HAP-1 (cell line): ENCODE results near the gene MOCS3.

Source experiments
- DNase-seq, 2 experiments: peaks; one replicate each; pipeline ENCODE4 v3.0.0-alpha.2; 2016 to 2020; ENCODE audit warnings: low spot score in 2 of 2
- H3K27me3 ChIP-seq: fragments of 250-450 bp; sonication (Bioruptor Pico); 2 replicates; pipeline ENCODE4 v1.5.1; 2020; ENCODE audit warnings: low read depth, mild to moderate bottlenecking, moderate library complexity
- H3K36me3 ChIP-seq: fragments of 250-450 bp; sonication (Bioruptor Pico); replicated peaks from 2 replicates; pipeline ENCODE4 v1.5.1; 2020; ENCODE audit warnings: mild to moderate bottlenecking
- H3K4me1 ChIP-seq: fragments of 250-450 bp; sonication (Bioruptor Pico); 2 replicates; pipeline ENCODE4 v1.5.1; 2020; ENCODE audit warnings: mild to moderate bottlenecking
- H3K4me3 ChIP-seq: fragments of 250-450 bp; sonication (Bioruptor Pico); 2 replicates; pipeline ENCODE4 v1.5.1; 2020; ENCODE audit warnings: mild to moderate bottlenecking, moderate library complexity
- H3K9me3 ChIP-seq: fragments of 250-450 bp; sonication (Bioruptor Pico); 2 replicates; pipeline ENCODE4 v1.5.1; 2020; ENCODE audit warnings: mild to moderate bottlenecking, moderate library complexity
- in situ Hi-C: fragments of 300-500 bp; cut with MboI; formaldehyde crosslinking; loops from 3 replicates; pipeline ENCODE4 v1.14.3; 2020; ENCODE audit warnings: low sequenced_read_pairs, inconsistent platforms, mixed read lengths

The MOCS3 gene

GRCh38 chr20:50981714-50982048 is 23.1 kb downstream of the MOCS3 start:
- H3K36me3 ChIP-seq = no peaks in the 10 kb centered on the region
- in situ Hi-C loops = loop anchor here (25.0 kb wide), 1 partner anchor 1106 kb away; no protein-coding TSS in a partner anchor
- H3K4me1 ChIP-seq = peaks cover 15% of the 10 kb centered on the region
- no peak for DNase-seq
- H3K4me3 ChIP-seq = no peak overlapping the region
- H3K27me3 ChIP-seq = no peaks in the 10 kb centered on the region
- no peaks in the 10 kb centered on the region for H3K9me3 ChIP-seq

GRCh38 chr20:50982363-50982762 is 23.7 kb downstream of the MOCS3 start:
- peak in 1 of 2 experiments; percentile 49 for DNase-seq
- no peaks in the 10 kb centered on the region for H3K9me3 ChIP-seq
- in situ Hi-C loops = loop anchor here (25.0 kb wide), 1 partner anchor 1105 kb away; no protein-coding TSS in a partner anchor
- no peak overlapping the region for H3K4me3 ChIP-seq
- no peaks in the 10 kb centered on the region for H3K27me3 ChIP-seq
- H3K36me3 ChIP-seq = no peaks in the 10 kb centered on the region
- H3K4me1 ChIP-seq = peaks cover 10% of the 10 kb centered on the region

- H3K4me1 ChIP-seq = peaks cover 1% of the 10 kb centered on the region; the same call in 1 of the 2 replicates
- in situ Hi-C loops = loop anchor here (25.0 kb wide), 1 partner anchor 1104 kb away; no protein-coding TSS in a partner anchor
Observed at GRCh38 chr20:50983321-50983720, 24.7 kb downstream of the MOCS3 start.

GRCh38 chr20:50987493-50988210 is 29.0 kb downstream of the MOCS3 start:
- no peaks in the 10 kb centered on the region for H3K4me1 ChIP-seq
- no peak overlapping the region for H3K4me3 ChIP-seq
- in situ Hi-C loops = loop anchor here (5.0 to 25.0 kb wide), 3 partner anchors 320 to 1100 kb away; no protein-coding TSS in a partner anchor
- no peaks in the 10 kb centered on the region for H3K36me3 ChIP-seq
- DNase-seq = peak; percentile 85 to 90
- H3K9me3 ChIP-seq = no peaks in the 10 kb centered on the region; the same call in 1 of the 2 replicates
- no peaks in the 10 kb centered on the region for H3K27me3 ChIP-seq

More at GRCh38 chr20:50983321-50983720, 24.7 kb downstream of the MOCS3 start:
- no peak for DNase-seq
- Histone ChIP-seq H3K9me3 (no peaks in the 10 kb centered on the region), H3K36me3 (no peaks in the 10 kb centered on the region), H3K27me3 (no peaks in the 10 kb centered on the region), H3K4me3 (no peak overlapping the region)

GRCh38 chr20:50991076-50991475 is 32.5 kb downstream of the MOCS3 start:
- H3K4me3 ChIP-seq = no peak overlapping the region
- H3K4me1 ChIP-seq = no peaks in the 10 kb centered on the region
- no peaks in the 10 kb centered on the region; the same call in 1 of the 2 replicates for H3K9me3 ChIP-seq
- H3K27me3 ChIP-seq = no peaks in the 10 kb centered on the region
- no peaks in the 10 kb centered on the region for H3K36me3 ChIP-seq
- in situ Hi-C loops = loop anchor here (25.0 kb wide), 1 partner anchor 1096 kb away; no protein-coding TSS in a partner anchor
- no peak for DNase-seq

- no peaks in the 10 kb centered on the region; the same call in 1 of the 2 replicates for H3K9me3 ChIP-seq
- in situ Hi-C loops = loop anchor here (25.0 kb wide), 1 partner anchor 1095 kb away; no protein-coding TSS in a partner anchor
- peaks cover 6% of the 10 kb centered on the region for H3K27me3 ChIP-seq
- no peak overlapping the region for H3K4me3 ChIP-seq
- no peaks in the 10 kb centered on the region for H3K36me3 ChIP-seq
- H3K4me1 ChIP-seq = no peaks in the 10 kb centered on the region
- DNase-seq = no peak
Observed at GRCh38 chr20:50992336-50992732, 33.7 kb downstream of the MOCS3 start.

GRCh38 chr20:50992733-50993457 is 34.3 kb downstream of the MOCS3 start:
- Histone ChIP-seq H3K27me3 (peaks cover 9% of the 10 kb centered on the region), H3K36me3 (no peaks in the 10 kb centered on the region), H3K4me1 (no peaks in the 10 kb centered on the region), H3K4me3 (no peak overlapping the region), H3K9me3 (no peaks in the 10 kb centered on the region; the same call in 1 of the 2 replicates)
- in situ Hi-C loops = loop anchor here (25.0 kb wide), 1 partner anchor 1094 kb away; no protein-coding TSS in a partner anchor
- peak; percentile 79 to 86 for DNase-seq

- H3K4me1 ChIP-seq = no peaks in the 10 kb centered on the region
- H3K27me3 ChIP-seq = peaks cover 9% of the 10 kb centered on the region
- no peaks in the 10 kb centered on the region; the same call in 1 of the 2 replicates for H3K9me3 ChIP-seq
- no peak for DNase-seq
- in situ Hi-C loops = loop anchor here (25.0 kb wide), 1 partner anchor 1093 kb away; no protein-coding TSS in a partner anchor
- H3K4me3 ChIP-seq = no peak overlapping the region
- H3K36me3 ChIP-seq = no peaks in the 10 kb centered on the region
Observed at GRCh38 chr20:50993876-50994275, 35.3 kb downstream of the MOCS3 start.

- peaks cover 12% of the 10 kb centered on the region for H3K27me3 ChIP-seq
- no peak for DNase-seq
- H3K9me3 ChIP-seq = no peaks in the 10 kb centered on the region; the same call in 1 of the 2 replicates
- H3K36me3 ChIP-seq = no peaks in the 10 kb centered on the region
- in situ Hi-C loops = loop anchor here (25.0 kb wide), 1 partner anchor 1092 kb away; no protein-coding TSS in a partner anchor
- no peaks in the 10 kb centered on the region for H3K4me1 ChIP-seq
- H3K4me3 ChIP-seq = no peak overlapping the region
Observed at GRCh38 chr20:50995506-50995905, 36.9 kb downstream of the MOCS3 start.

GRCh38 chr20:50996901-50997865 is 38.6 kb downstream of the MOCS3 start:
- no peaks in the 10 kb centered on the region; the same call in 1 of the 2 replicates for H3K9me3 ChIP-seq
- in situ Hi-C loops = loop anchor here (25.0 kb wide), 1 partner anchor 1090 kb away; no protein-coding TSS in a partner anchor
- H3K36me3 ChIP-seq = no peaks in the 10 kb centered on the region
- DNase-seq = no peak
- no peak overlapping the region for H3K4me3 ChIP-seq
- H3K4me1 ChIP-seq = no peaks in the 10 kb centered on the region
- peaks cover 12% of the 10 kb centered on the region for H3K27me3 ChIP-seq

GRCh38 chr20:50999355-50999754 is 40.7 kb downstream of the MOCS3 start:
- H3K4me1 ChIP-seq = no peaks in the 10 kb centered on the region
- H3K4me3 ChIP-seq = no peak overlapping the region
- H3K36me3 ChIP-seq = no peaks in the 10 kb centered on the region
- H3K9me3 ChIP-seq = no peaks in the 10 kb centered on the region
- peaks cover 12% of the 10 kb centered on the region for H3K27me3 ChIP-seq
- DNase-seq = no peak
- in situ Hi-C loops = loop anchor here (25.0 kb wide), 1 partner anchor 1088 kb away; no protein-coding TSS in a partner anchor

GRCh38 chr20:51001430-51002265 is 43.0 kb downstream of the MOCS3 start:
- Histone ChIP-seq H3K27me3 (peaks cover 11% of the 10 kb centered on the region), H3K36me3 (no peaks in the 10 kb centered on the region), H3K4me3 (no peak overlapping the region), H3K9me3 (no peaks in the 10 kb centered on the region), H3K4me1 (no peaks in the 10 kb centered on the region)
- no peak for DNase-seq
- in situ Hi-C loops = no loop called here
